Measurements from ENCODE around the gene IRF2BPL.
A peak's percentile ranks its signal among the peaks of the same experiment; 100 is the strongest.

The IRF2BPL gene

DNA sequence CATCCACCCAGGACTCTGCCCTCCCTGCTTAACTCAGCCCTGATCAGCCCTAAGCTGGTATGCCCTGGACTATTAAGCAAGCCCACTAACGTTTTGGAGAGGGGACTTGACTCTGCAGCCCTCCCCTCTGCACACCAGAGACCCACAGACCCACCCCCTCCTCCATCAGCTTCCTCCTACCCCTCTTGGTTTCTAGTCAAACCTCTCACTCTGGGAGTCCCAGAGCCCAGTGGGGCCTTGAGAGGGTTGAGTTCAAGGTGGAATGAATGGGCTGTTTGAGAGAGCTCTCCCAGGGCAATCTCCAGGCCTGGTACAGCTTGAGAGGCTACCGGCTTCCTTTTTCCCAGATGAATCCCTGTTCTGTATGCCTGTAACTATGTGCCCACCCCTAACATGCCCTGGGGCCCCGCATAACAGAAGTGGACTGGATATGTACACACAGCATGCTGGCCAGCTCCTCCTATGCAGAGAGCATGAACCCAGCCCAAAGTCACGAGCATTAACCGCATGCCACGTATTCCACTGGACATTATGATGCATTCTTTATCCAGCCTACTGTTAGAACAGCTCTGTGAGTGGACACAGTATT, 43.6 kb downstream of the IRF2BPL start:
- DNase-seq, result no peak

DNA sequence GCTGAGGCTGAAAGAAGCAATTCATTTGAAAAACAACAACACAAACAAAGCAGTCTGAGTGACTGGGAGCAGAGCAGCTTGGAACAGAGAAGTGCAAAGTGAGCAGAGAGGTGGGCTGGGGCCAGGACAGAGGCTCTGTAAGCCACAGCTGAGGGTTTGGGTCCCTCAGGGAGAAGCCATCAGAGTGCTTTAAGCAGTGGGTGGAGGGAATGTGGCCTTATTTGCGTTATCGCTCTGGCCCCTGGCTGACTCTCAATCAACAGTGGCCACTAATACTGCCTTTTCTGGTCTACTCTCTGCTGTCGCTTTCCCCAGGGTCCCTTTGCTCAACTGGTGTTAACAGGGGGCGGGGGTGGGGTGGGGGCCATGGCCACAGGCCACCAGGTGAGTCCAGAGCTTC, 44.2 kb downstream of the IRF2BPL start:
- DNase-seq, result no peak

DNA sequence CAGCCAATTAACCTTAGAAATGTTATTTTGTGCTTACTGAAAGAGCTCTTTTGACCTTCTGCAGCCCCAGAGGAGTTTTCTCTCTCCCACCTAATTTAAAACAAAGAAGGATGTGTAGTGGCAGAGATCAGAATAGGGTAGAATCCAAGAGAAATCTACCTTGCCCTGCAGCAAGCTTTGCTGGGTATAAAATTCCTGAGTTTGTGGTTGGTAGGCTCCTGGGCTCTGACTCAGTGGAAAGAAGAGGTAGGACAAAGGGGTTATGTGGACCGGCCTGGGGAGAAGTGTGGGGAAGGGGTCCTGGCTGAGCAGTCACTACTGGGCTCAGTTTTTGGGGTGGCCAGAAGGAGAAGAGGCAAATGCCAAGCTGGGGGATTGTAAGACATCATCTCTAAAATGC, 46.8 kb downstream of the IRF2BPL start:
- DNase-seq, result no peak

DNA sequence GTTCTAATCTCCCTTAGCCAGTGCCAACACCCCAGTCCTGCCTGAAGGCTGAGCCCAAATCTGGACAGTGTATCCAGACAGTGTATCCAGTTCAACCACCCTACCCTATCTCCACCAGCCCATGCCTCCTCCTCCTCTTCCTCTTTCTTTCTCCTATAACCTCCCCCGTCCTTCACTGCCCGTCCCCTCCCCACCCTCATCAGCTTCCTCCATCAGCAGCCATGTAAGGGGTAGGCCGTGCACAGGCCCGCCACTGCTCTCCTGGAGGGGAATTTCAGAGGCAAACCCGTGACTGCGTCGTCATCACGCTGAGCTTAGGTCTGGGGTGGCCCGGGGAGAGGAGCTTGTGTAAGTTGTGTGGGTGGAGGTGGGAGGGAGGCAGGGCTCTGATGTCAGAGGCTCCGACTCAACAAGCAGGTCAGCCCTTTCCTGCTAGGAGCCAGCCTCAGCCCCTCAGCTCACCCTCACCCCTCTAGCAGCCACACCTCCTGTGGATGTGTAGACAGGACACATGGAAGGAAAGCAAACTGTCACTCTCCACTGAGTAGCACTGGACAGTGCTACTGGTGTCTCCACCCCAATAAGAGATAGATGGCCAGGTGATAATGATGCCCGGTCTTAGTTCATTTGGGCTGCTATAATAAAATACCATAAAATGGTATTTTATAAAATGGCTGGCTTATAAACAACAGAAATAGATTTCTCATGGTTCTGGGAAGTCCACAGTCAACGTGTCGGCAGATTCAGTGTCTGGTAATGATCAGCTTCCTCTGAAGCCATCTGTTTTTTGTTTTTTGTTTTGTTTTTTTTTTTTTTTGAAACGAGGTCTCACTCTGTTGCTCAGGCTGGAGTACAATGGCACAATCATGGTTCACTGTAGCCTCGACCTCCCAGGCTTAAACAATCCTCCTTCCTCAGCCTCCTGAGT, 50.5 kb downstream of the IRF2BPL start:
- peak; percentile 60 for DNase-seq

DNA sequence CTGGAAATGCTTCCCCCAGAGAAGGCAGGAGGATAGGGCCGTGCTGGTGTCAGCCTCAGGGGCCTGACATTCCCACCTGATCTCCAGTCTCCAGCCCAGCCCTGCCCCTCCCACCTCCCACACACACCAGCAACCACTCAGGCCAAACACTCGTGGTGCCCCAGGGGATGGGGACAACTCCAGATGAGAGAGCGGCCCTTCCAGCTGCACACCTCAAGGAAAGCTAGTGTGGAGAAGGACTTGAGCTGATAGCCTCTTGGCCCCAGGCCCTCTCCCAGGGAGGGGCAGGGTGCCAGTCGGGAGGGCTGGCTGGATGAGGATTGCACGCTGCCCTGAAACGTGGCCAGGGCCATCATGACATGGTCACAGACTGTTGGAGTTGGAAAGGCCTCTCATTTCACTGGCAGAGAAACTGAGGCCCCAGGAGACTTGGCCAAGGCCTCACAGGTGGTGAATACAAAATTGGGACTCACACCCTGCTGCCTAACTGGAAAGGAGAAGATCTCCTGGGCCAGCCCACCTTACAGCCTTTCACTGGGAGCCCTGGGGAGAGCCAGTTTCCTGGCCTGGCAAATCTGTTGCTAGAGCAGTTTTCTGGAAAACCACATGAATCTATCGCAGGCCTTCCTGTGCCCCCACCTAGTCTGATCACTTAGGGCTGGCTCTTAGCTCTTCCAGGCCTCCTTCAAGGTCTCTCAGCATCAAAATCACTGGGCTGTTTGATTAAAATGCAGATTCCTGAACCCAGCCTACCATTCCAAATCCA, 52.1 kb downstream of the IRF2BPL start:
- DNase-seq, result no peak

DNA sequence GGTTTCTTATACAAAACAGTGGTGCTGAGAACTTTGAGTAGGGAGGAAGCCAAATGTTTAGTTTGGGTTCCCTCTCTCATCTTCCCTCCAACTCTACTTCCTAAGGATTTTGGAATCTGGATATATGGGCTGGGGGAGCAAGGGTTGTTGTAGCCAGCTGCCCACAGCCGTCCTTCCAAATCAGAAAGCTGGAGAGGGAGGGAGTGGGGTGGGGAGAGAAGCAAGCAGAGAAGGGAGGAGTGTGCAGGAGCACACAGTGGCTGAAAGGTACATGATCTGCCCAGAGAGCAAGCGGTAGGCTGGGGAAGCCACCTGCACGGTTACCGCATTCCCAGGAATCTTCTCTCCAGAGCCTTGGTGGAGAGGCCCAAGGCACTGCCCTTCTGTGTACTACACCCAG, 52.7 kb downstream of the IRF2BPL start:
- no peak for DNase-seq

DNA sequence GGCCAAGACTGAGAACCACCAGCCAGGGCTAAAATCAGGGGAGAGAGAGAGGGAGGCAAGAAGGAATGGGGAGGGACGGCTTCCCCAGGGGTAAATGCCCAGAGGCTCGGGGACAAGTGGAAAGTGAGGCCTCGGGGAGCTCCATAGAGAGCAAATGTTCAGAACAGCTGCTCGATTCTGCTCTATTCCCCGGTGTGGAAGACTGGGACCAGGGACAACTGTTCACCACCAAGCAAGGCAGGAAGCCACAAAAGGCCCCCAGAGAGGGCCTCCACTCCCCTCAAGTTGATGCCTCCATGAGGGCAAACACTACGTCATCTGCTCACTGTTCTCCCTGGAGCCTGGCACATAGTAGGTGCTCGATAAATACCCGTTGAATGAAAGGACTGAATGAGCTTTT, 53.5 kb downstream of the IRF2BPL start:
- DNase-seq, result no peak

All from effector CD8-positive, alpha-beta T cell (primary cell).